Ovary (tissue), 3 donors: ENCODE results near the gene RRH.

Experiments used
- CTCF ChIP-seq, 3 donors: fragments of 450-650 bp in 2 of 3; fragments of 200-600 bp in 1 of 3; IDR thresholded peaks; one replicate each; pipeline versions ENCODE4 v1.5.1 to v1.8.0; 2016 to 2022; ENCODE audit warnings: antibody characterized with exemption in 3 of 3, mild to moderate bottlenecking in 1 of 3
- EP300 ChIP-seq: sonication (generic); formaldehyde crosslinking; IDR thresholded peaks from one replicate; pipeline ENCODE4 v1.6.1; 2017; ENCODE audit warnings: antibody characterized with exemption
- donor health status: DM: no; HTN: no; CAD: no.

- no peak for TF ChIP-seq CTCF (IDR thresholded peaks at IDR 0.05)
- no peak for TF ChIP-seq EP300
Observed at GRCh38 chr4:109861916-109862511, 34.2 kb downstream of the RRH start.
